Breast epithelium (tissue), 3 donors: ENCODE results near the gene NXPH4.

Source experiments
- CTCF ChIP-seq, 3 donors: fragments of 450-650 bp; IDR thresholded peaks; one replicate each; pipeline ENCODE4 v1.5.1; 2016 to 2017; ENCODE audit warnings: antibody characterized with exemption in 3 of 3, mild to moderate bottlenecking in 3 of 3, moderate library complexity in 3 of 3
- POLR2A ChIP-seq: fragments of 450-650 bp; IDR thresholded peaks from one replicate; pipeline ENCODE4 v1.6.1; 2016; ENCODE audit warnings: antibody characterized with exemption, mild to moderate bottlenecking, moderate library complexity

- TF ChIP-seq CTCF (IDR thresholded peaks at IDR 0.05), result peak; percentile 77 to 94 (median 83)
- no peak for TF ChIP-seq POLR2A
These were observed 3.4 kb upstream of the NXPH4 start for GRCh38 chr12:57213058-57213715.
